Measurements from ENCODE around the gene ALAD. TPM values are rescaled to one million over a fixed set of nuclear protein-coding genes. Genes with fewer than 3 reads are reported as not detected.
A peak's percentile ranks its signal among the peaks of the same experiment; 100 is the strongest.

The ALAD gene
- total and polyA plus RNA-seq, 9 of the 15 experiments (the other 6 are each of a cell fraction or from before 2014, with no cell fraction given) = 1.3 to 12.7 (median 6.8) TPM

GRCh38 chr9:113356686-113357292 lies 44.3 kb downstream of the ALAD start (continued):
- TF ChIP-seq ELK3 (CRISPR knock-in tag; IDR thresholded peaks at IDR 0.05) = no peak
- no peak for TF ChIP-seq OTX1 (CRISPR knock-in tag; IDR thresholded peaks at IDR 0.05)
- no peak for TF ChIP-seq BACH1 (tag; IDR thresholded peaks at IDR 0.05)
- no peak for TF ChIP-seq RUNX1 (IDR thresholded peaks at IDR 0.05; ENCODE audit: low read depth)

- DNase-seq (ENCODE audit: extremely low read depth in 1 of 4, low spot score in 3 of 4) = peak in 2 of 4 experiments; percentile 61 to 68
- Histone ChIP-seq H2AFZ (ENCODE audit: low read depth, low read length) (no peak overlapping the region), H3K9me1 (ENCODE audit: control insufficient read depth, insufficient read depth, low read length) (no peaks in the 10 kb centered on the region), H3K27ac (ENCODE audit: extremely low read depth, low read depth, low read length) (no peak overlapping the region), H4K20me1 (replicated peaks; ENCODE audit: control insufficient read depth, insufficient read depth, low read length) (no peaks in the 10 kb centered on the region), H3K4me2 (ENCODE audit: insufficient read depth, low read length) (no peak overlapping the region), H3K4me3 (no peak overlapping the region), H3K9me3 (replicated peaks; ENCODE audit: control insufficient read depth, insufficient read depth, low read depth, low read length) (no peaks in the 10 kb centered on the region), H3K27me3 (ENCODE audit: control insufficient read depth in 2 of 2, insufficient read depth in 2 of 2, low read length in 2 of 2) (peaks cover 2 to 13% of the 10 kb centered on the region in 2 experiments; a peak in 2 of 5 replicates), H3K79me2 (ENCODE audit: control insufficient read depth, insufficient read depth, low read length) (no peaks in the 10 kb centered on the region), H3K36me3 (ENCODE audit: control insufficient read depth, insufficient read depth, low read length) (no peaks in the 10 kb centered on the region), H3K9ac (ENCODE audit: insufficient read depth in 1 of 2, low read depth in 2 of 2, low read length in 2 of 2) (no peak overlapping the region), H3K4me1 (replicated peaks in 1 of 2; ENCODE audit: control insufficient read depth in 2 of 2, insufficient read depth in 2 of 2, low read length in 2 of 2) (peaks cover 0 to 2% of the 10 kb centered on the region in 2 experiments; a peak in 2 of 5 replicates)
- BruUV-seq (replicated peaks) = no TSS peak
- ATAC-seq = peak; percentile 89
- WGBS (ENCODE audit: insufficient coverage, low coverage, missing lambda C conversion rate) = 16% methylated on average over 4 of the region's 4 CpGs
- CTCF ChIA-PET (ENCODE audit: low intra/inter-chr PET ratio) = interaction anchor here (0.6 to 1.6 kb wide), 3 partner anchors 52 to 233 kb away, joined by 3 to 4 read pairs (median 4); partner anchors contain the start of genes CDC26 and PRPF4
- POLR2A ChIA-PET = interaction anchor here (0.6 kb wide), 2 partner anchors 80 to 204 kb away, joined by 3 read pairs; partner anchors contain the start of genes CDC26, PRPF4 and SLC31A2
- peak; percentile 65 for FAIRE-seq
- intact Hi-C loops (cut with micrococcal nuclease) = loop anchor here (1.0 to 5.0 kb wide), 3 partner anchors 52 to 302 kb away; no protein-coding TSS in a partner anchor
- in situ Hi-C loops (cut with MboI) = no loop called here
- TF ChIP-seq CTCF (IDR thresholded peaks at IDR 0.05 in 2 of 3, conservative IDR thresholded peaks at IDR 0.05 in 1 of 3; ENCODE audit: insufficient read depth in 2 of 3, low read depth in 1 of 3, low read length in 3 of 3) (peak; percentile 68 to 79 (median 73)), SMC3 (conservative IDR thresholded peaks at IDR 0.05; ENCODE audit: insufficient read depth, low read depth, low read length) (peak; percentile 55; the same call in 1 of the 2 replicates), ZNF354B (CRISPR knock-in tag; IDR thresholded peaks at IDR 0.05) (no peak)
Observed at GRCh38 chr9:113355040-113355596, 46.0 kb downstream of the ALAD start.
